Prostate gland (tissue), 2 donors: ENCODE data around the gene NANOGP8. TPM values are rescaled to one million over a fixed set of nuclear protein-coding genes. Genes with fewer than 3 reads are reported as not detected.

ENCODE experiments used
- DNase-seq: peaks from one replicate; pipeline ENCODE4 v3.0.0-alpha.2; 2019; ENCODE audit warnings: low spot score
- H3K27ac ChIP-seq, 2 donors: fragments of 200-600 bp; sonication (generic); 2 replicates each; pipeline ENCODE4 v1.5.1; 2017 to 2019
- H3K27me3 ChIP-seq: fragments of 200-600 bp; sonication (generic); replicated peaks from 2 replicates; pipeline ENCODE4 v1.5.1; 2019; ENCODE audit not compliant: insufficient read depth
- H3K36me3 ChIP-seq, 2 donors: fragments of 200-600 bp; sonication (generic); 1 replicate in 1 of 2; 2 replicates in 1 of 2; pipeline versions ENCODE4 v1.5.1 to v1.8.1; 2017 to 2019
- H3K4me1 ChIP-seq: fragments of 200-600 bp; sonication (generic); replicated peaks from 2 replicates; pipeline ENCODE4 v1.5.1; 2019
- H3K4me3 ChIP-seq, 2 donors: fragments of 200-600 bp; sonication (generic); 2 replicates each; pipeline ENCODE4 v1.5.1; 2017 to 2019
- H3K9me3 ChIP-seq: fragments of 200-600 bp; sonication (generic); 2 replicates; pipeline ENCODE4 v1.5.1; 2017
- POLR2A ChIP-seq: fragments of 450-650 bp; IDR thresholded peaks from one replicate; pipeline ENCODE4 v1.6.1; 2016; ENCODE audit warnings: antibody characterized with exemption, mild to moderate bottlenecking
- POLR2AphosphoS5 ChIP-seq: sonication (generic); formaldehyde crosslinking; IDR thresholded peaks from one replicate; pipeline ENCODE4 v1.6.1; 2017; ENCODE audit warnings: antibody characterized with exemption
- WGBS: methylation state at CpG from one replicate; pipeline ENCODE4 v1.1.5; 2018; 5-methylcytosine and 5-hydroxymethylcytosine counted together
- intact Hi-C: fragments of 100-400 bp; cut with DNase I; formaldehyde crosslinking; loops from one replicate; pipeline ENCODE4 v1.14.2; 2022
- total RNA-seq, 2 donors: library from RNA; depleted of rRNA; stranded (reverse); fragments of >200 nt; gene quantifications; one replicate each; pipeline ENCODE4 v1.1.0, GENCODE V29; 2016
- TF ChIP-seq, protein P1 (sequence below), 4 experiments: fragments of 200-600 bp in 2 of 4; fragments of 450-650 bp in 2 of 4; sonication (generic) in 2 of 4; IDR thresholded peaks; 1 replicate in 3 of 4; 2 replicates in 1 of 4; pipeline ENCODE4 v1.5.1; 2016 to 2019; ENCODE audit warnings: antibody characterized with exemption in 4 of 4, mild to moderate bottlenecking in 2 of 4, moderate library complexity in 2 of 4

The NANOGP8 gene
- total RNA-seq, 2 donors from 2014 or later: 2.9 TPM; not detected in 1

DNA sequence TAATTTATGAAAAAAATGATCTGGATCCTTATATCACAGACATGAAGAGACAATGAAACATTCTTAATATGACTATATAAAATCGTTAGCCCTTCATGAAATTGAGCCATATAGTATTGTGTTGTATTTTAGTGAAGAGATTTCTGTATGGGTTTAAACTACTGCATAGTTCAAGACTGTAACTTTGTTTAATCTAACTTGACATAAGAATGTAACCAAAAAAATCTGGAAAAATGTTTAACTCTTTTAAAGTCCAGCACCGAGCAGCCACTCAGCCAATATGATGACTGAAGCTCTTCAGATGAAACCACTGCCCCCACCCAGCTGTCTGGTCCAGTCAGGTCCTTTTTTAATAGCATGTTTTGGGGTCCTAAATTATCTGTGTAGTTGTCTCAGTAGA, 4.9 kb downstream of the NANOGP8 start:
- DNase-seq: no peak
- no peaks in the 10 kb centered on the region for H3K27me3 ChIP-seq
- peak overlapping the region; percentile 53 to 57 for H3K27ac ChIP-seq
- no peaks in the 10 kb centered on the region for H3K4me1 ChIP-seq
- H3K36me3 ChIP-seq: no peaks in the 10 kb centered on the region
- no peaks in the 10 kb centered on the region for H3K9me3 ChIP-seq
- TF ChIP-seq, protein P1, sequence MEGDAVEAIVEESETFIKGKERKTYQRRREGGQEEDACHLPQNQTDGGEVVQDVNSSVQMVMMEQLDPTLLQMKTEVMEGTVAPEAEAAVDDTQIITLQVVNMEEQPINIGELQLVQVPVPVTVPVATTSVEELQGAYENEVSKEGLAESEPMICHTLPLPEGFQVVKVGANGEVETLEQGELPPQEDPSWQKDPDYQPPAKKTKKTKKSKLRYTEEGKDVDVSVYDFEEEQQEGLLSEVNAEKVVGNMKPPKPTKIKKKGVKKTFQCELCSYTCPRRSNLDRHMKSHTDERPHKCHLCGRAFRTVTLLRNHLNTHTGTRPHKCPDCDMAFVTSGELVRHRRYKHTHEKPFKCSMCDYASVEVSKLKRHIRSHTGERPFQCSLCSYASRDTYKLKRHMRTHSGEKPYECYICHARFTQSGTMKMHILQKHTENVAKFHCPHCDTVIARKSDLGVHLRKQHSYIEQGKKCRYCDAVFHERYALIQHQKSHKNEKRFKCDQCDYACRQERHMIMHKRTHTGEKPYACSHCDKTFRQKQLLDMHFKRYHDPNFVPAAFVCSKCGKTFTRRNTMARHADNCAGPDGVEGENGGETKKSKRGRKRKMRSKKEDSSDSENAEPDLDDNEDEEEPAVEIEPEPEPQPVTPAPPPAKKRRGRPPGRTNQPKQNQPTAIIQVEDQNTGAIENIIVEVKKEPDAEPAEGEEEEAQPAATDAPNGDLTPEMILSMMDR (IDR thresholded peaks at IDR 0.05): no peak
- TF ChIP-seq POLR2AphosphoS5 (no peak), POLR2A (no peak)
- H3K4me3 ChIP-seq: peak overlapping the region in 1 of 2 donors; percentile 6
- intact Hi-C loops: no loop called here
- 28% methylated on average over 2 of the region's 2 CpGs for WGBS

DNA sequence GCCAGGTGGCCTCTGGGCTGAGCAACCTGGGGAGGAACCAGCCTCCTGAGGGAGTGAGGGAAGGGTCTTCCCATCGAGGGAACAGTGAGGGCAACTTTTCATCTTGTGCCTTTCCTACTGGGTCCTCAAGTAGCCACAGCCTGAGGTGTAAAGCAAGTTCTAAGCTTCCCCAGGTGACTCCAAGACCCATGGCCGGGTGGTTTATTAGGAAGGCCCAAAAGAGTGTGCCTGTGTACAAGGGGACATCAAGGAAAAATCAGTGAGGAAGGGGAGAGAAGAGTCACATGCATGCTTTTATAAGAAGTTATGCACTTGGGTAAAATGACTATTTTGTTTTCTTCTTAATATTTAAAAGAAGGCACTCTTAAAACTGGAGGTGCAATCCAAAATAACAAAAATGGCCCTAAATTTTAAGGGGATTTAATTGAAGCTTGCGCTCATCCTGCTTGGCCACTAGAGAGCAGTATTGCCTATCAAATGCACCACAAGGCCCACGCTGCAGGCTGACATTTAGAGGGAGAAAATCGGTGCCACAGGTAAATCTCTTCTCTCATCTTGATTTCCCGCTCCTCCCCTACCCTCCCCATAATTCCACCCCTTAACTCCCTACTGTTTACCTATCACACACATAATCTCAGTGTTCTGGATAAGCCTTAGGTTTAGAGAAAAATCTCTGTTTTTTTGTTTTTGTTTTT, 6.7 kb downstream of the NANOGP8 start:
- H3K36me3 ChIP-seq: no peaks in the 10 kb centered on the region
- H3K9me3 ChIP-seq: no peaks in the 10 kb centered on the region
- WGBS: 35% methylated on average over 6 of the region's 6 CpGs
- TF ChIP-seq, protein P1 (IDR thresholded peaks at IDR 0.05): peak in 3 of 4 experiments; percentile 59 to 72 (median 65)
- TF ChIP-seq POLR2AphosphoS5: no peak
- DNase-seq: peak; percentile 11
- intact Hi-C loops: loop anchor here (5.0 to 10.0 kb wide), 3 partner anchors 206 to 674 kb away; no protein-coding TSS in a partner anchor
- H3K4me1 ChIP-seq: no peaks in the 10 kb centered on the region
- H3K27ac ChIP-seq: peak overlapping the region in 1 of 2 donors; percentile 41
- H3K4me3 ChIP-seq: no peak overlapping the region
- no peaks in the 10 kb centered on the region for H3K27me3 ChIP-seq

DNA sequence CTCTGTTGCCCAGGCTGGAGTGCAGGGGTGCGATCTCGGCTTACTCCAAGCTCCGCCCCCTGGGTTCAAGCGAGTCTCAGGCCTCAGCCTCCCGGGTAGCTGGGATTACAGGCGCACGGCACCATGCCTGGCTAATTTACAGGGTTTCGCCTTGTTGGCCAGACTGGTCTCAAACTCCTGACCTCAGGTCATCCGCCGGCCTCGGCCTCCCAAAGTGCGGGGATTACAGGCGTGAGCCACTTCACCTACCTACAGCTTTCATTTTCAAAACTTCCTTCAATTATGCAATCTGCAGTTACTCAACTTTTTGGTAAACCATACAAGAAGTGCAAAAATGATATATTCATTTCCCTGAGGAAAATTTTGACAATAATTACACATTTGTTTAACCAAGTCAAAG, 14.0 kb downstream of the NANOGP8 start:
- WGBS: 99% methylated on average over 13 of the region's 13 CpGs
- Histone ChIP-seq H3K36me3 (no peaks in the 10 kb centered on the region), H3K4me3 (no peak overlapping the region), H3K27me3 (no peaks in the 10 kb centered on the region), H3K4me1 (no peaks in the 10 kb centered on the region), H3K27ac (no peak overlapping the region), H3K9me3 (no peaks in the 10 kb centered on the region)
- no peak for DNase-seq
- TF ChIP-seq, protein P1 (IDR thresholded peaks at IDR 0.05): no peak
- TF ChIP-seq POLR2A (no peak), POLR2AphosphoS5 (no peak)
- intact Hi-C loops: loop anchor here (10.0 kb wide), 1 partner anchor 214 kb away; no protein-coding TSS in a partner anchor

DNA sequence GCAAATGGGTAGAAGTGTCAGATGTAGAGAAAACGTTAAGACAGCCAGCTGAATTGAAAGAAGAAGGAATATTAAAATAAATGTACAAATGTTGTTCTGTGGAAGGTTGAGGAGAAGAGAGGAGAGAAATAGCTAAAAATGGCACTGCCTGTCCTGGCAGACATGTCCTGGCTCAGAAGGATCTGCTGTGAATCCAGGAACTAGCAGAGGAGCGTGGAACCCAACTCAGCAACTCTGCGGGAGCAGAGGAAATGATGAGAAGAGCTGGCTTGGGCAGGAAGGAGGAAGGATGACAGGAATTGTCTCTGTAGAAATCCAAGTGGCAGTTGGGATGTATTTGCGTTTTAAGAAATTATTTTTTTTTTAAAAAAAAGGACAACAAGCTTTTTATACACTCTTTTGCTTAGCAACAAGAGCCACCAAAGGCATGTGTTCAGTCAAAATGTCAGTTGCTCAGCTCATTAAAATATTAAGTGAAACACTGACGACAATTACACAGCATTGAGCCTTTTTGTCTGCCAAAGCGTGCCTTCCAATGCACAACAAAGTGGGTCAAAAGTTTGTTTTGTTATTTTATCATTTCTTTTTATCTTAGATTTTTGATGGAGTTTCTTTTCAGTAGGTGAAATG, 16.1 kb downstream of the NANOGP8 start:
- DNase-seq: no peak
- H3K27ac ChIP-seq: no peak overlapping the region
- H3K4me1 ChIP-seq: no peaks in the 10 kb centered on the region
- H3K4me3 ChIP-seq: no peak overlapping the region
- 53% methylated on average over 6 of the region's 6 CpGs for WGBS
- TF ChIP-seq POLR2AphosphoS5 (no peak), POLR2A (no peak)
- TF ChIP-seq, protein P1 (IDR thresholded peaks at IDR 0.05): no peak
- H3K27me3 ChIP-seq: no peaks in the 10 kb centered on the region
- H3K36me3 ChIP-seq: no peaks in the 10 kb centered on the region
- intact Hi-C loops: no loop called here
- no peaks in the 10 kb centered on the region for H3K9me3 ChIP-seq
